Keratinocyte (primary cell): ENCODE results near the gene CDT1. TPM values are rescaled to one million over a fixed set of nuclear protein-coding genes. Genes with fewer than 3 reads are reported as not detected.

Experiments used
- DNase-seq: peaks from one replicate; pipeline ENCODE4 v3.0.0-alpha.2; 2011; ENCODE audit warnings: low read depth, missing footprints, low spot score
- FAIRE-seq: peaks from 2 replicates; lab custom pipeline; 2011; peaks lifted over from hg19 to GRCh38; lab: Jason Lieb, UNC
- H2AFZ ChIP-seq: 2 replicates; pipeline ENCODE4 v1.6.0; 2012; ENCODE audit warnings: low read length, control low read depth, inconsistent platforms; ENCODE audit not compliant: control insufficient read depth
- H3K27ac ChIP-seq: 2 replicates; pipeline ENCODE4 v1.5.1; 2011; ENCODE audit warnings: low read length; ENCODE audit not compliant: control insufficient read depth, insufficient read depth
- H3K27me3 ChIP-seq: 3 replicates; pipeline ENCODE4 v1.6.0; 2011; ENCODE audit warnings: low read length; ENCODE audit not compliant: control insufficient read depth, insufficient read depth; ENCODE audit errors: extremely low read depth
- H3K36me3 ChIP-seq, 2 experiments: 2 replicates in 1 of 2; 3 replicates in 1 of 2; pipeline ENCODE4 v1.5.1; 2011; ENCODE audit warnings: low read length in 2 of 2, mild to moderate bottlenecking in 1 of 2; ENCODE audit not compliant: control insufficient read depth in 2 of 2, insufficient read depth in 2 of 2; ENCODE audit errors: extremely low read depth in 1 of 2
- H3K4me1 ChIP-seq: 3 replicates; pipeline ENCODE4 v1.5.1; 2011; ENCODE audit warnings: low read length; ENCODE audit not compliant: control insufficient read depth, insufficient read depth; ENCODE audit errors: extremely low read depth
- H3K4me2 ChIP-seq: 3 replicates; pipeline ENCODE4 v1.6.0; 2011; ENCODE audit warnings: low read depth, low read length; ENCODE audit not compliant: control insufficient read depth, insufficient read depth; ENCODE audit errors: extremely low read depth
- H3K4me3 ChIP-seq, 3 experiments: fragments of 200-600 bp in 1 of 3; sonication (generic) in 1 of 3; 2 replicates in 2 of 3; 3 replicates in 1 of 3; pipeline ENCODE4 v1.5.1; 2011 to 2016; ENCODE audit warnings: low read length in 3 of 3, mild to moderate bottlenecking in 3 of 3, control low read depth in 2 of 3, inconsistent platforms in 1 of 3, low read depth in 1 of 3, mixed read lengths in 1 of 3, mixed run types in 1 of 3, moderate library complexity in 1 of 3; ENCODE audit not compliant: control insufficient read depth in 2 of 3, insufficient read depth in 2 of 3; ENCODE audit errors: extremely low read depth in 1 of 3
- H3K79me2 ChIP-seq: 2 replicates; pipeline ENCODE4 v1.6.0; 2012; ENCODE audit warnings: low read length; ENCODE audit not compliant: control insufficient read depth, insufficient read depth
- H3K9ac ChIP-seq: 3 replicates; pipeline ENCODE4 v1.6.0; 2011; ENCODE audit warnings: low read length; ENCODE audit not compliant: control insufficient read depth, insufficient read depth; ENCODE audit errors: extremely low read depth
- H3K9me1 ChIP-seq: 3 replicates; pipeline ENCODE4 v1.6.0; 2011; ENCODE audit warnings: low read length; ENCODE audit not compliant: control insufficient read depth, insufficient read depth; ENCODE audit errors: extremely low read depth
- H3K9me3 ChIP-seq: 2 replicates; pipeline ENCODE4 v1.5.1; 2012; ENCODE audit warnings: low read depth, low read length; ENCODE audit not compliant: control insufficient read depth
- H4K20me1 ChIP-seq: 3 replicates; pipeline ENCODE4 v1.6.0; 2011; ENCODE audit warnings: low read length; ENCODE audit not compliant: control insufficient read depth, insufficient read depth; ENCODE audit errors: extremely low read depth
- EZH2 ChIP-seq: IDR thresholded peaks from one replicate; pipeline ENCODE4 v1.6.1; 2012; ENCODE audit warnings: inconsistent platforms, mild to moderate bottlenecking, low read length, moderate library complexity
- dilution Hi-C: fragments of 300-500 bp; cut with MboI; formaldehyde crosslinking; loops from one replicate; pipeline ENCODE4 v1.7.0; 2020; ENCODE audit warnings: low sequenced_read_pairs; ENCODE audit not compliant: extremely low pct_ligation_motif_present
- polyA plus RNA-seq, 5 experiments: library from polyadenylated mRNA; depleted of rRNA in 3 of 5; stranded (reverse) in 3 of 5; stranded (forward) in 1 of 5; unstranded in 1 of 5; fragments of >200 nt; gene quantifications; 1 replicate in 1 of 5; 2 replicates in 3 of 5; 3 replicates in 1 of 5; pipeline versions ENCODE4 v1.2.1 to v1.2.3, GENCODE V29; 2011 to 2012; ENCODE audit warnings: missing spikeins in 2 of 5, low read depth in 1 of 5, low replicate concordance in 1 of 5
- TF ChIP-seq, protein P1 (sequence below), 3 experiments: IDR thresholded peaks in 1 of 3; conservative IDR thresholded peaks in 1 of 3; optimal IDR thresholded peaks in 1 of 3; 2 replicates in 2 of 3; 3 replicates in 1 of 3; pipeline versions ENCODE3 to v1.5.1; 2011; ENCODE audit warnings: low read length in 3 of 3, mild to moderate bottlenecking in 3 of 3, moderate library complexity in 2 of 3, control low read depth in 1 of 3, inconsistent platforms in 1 of 3; ENCODE audit not compliant: insufficient read depth in 2 of 3; ENCODE audit errors: extremely low read depth in 1 of 3

Gene CDT1
- polyA plus RNA-seq, 1 donor (not counting 4 experiments of a cell fraction or from before 2014, with no cell fraction given) = 2.0 TPM

DNA sequence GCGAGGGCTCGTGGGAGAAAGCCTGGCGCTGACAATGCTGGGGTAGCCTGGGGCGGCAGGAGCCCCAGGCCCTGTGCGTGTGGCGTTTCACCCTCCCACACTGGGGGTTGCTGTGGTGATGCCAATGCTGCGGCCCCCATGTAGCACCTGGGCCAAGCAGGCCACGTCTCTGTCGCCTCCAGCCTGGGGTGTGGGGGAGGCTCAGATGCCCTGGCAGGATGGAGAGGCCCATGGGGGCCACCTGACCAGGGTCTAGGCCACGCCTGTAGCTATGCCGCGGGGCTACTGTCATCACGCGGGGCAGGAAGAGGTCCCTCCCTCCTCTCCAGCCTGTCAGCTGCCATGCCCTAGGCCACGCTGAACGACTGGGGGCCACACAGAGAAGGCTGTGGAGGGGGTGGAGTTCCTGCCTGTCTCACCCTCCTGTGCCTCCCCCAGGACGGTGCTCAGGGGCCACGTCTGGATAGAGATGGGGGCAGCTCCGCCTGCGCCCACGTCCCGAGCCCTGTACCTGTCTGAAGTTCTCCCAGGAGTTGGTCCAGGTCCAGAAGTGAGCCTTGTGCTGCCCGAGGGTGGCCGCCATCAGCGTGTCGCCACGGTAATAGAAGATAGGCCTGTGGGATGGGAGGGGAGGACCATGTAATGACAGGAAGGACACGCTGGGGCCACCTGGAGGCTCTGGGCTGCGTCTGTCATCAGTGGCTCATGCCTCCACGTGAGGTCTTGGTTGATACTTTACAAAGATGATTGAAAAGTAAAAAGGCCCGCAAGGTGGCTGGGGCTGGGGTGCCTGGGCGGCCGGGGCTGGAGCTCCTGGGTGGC, 20.9 kb downstream of the CDT1 start:
- Histone ChIP-seq H3K9ac (no peak overlapping the region), H4K20me1 (no peaks in the 10 kb centered on the region), H3K4me3 (no peak overlapping the region), H3K4me2 (no peak overlapping the region), H3K9me1 (no peaks in the 10 kb centered on the region), H3K9me3 (no peaks in the 10 kb centered on the region), H3K27ac (no peak overlapping the region), H3K36me3 (peaks cover 0 to 9% of the 10 kb centered on the region in 2 experiments), H3K27me3 (no peaks in the 10 kb centered on the region), H3K79me2 (no peaks in the 10 kb centered on the region), H2AFZ (no peak overlapping the region), H3K4me1 (peaks cover 3% of the 10 kb centered on the region)
- dilution Hi-C loops = no loop called here
- no peak for FAIRE-seq
- no peak for DNase-seq
- no peak for TF ChIP-seq EZH2
- TF ChIP-seq, protein P1, sequence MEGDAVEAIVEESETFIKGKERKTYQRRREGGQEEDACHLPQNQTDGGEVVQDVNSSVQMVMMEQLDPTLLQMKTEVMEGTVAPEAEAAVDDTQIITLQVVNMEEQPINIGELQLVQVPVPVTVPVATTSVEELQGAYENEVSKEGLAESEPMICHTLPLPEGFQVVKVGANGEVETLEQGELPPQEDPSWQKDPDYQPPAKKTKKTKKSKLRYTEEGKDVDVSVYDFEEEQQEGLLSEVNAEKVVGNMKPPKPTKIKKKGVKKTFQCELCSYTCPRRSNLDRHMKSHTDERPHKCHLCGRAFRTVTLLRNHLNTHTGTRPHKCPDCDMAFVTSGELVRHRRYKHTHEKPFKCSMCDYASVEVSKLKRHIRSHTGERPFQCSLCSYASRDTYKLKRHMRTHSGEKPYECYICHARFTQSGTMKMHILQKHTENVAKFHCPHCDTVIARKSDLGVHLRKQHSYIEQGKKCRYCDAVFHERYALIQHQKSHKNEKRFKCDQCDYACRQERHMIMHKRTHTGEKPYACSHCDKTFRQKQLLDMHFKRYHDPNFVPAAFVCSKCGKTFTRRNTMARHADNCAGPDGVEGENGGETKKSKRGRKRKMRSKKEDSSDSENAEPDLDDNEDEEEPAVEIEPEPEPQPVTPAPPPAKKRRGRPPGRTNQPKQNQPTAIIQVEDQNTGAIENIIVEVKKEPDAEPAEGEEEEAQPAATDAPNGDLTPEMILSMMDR (optimal IDR thresholded peaks at IDR 0.05 in 1 of 3, IDR thresholded peaks at IDR 0.05 in 1 of 3, conservative IDR thresholded peaks at IDR 0.05 in 1 of 3; ENCODE audit: extremely low read depth in 1 of 3, insufficient read depth in 2 of 3, low read length in 3 of 3) = no peak

DNA sequence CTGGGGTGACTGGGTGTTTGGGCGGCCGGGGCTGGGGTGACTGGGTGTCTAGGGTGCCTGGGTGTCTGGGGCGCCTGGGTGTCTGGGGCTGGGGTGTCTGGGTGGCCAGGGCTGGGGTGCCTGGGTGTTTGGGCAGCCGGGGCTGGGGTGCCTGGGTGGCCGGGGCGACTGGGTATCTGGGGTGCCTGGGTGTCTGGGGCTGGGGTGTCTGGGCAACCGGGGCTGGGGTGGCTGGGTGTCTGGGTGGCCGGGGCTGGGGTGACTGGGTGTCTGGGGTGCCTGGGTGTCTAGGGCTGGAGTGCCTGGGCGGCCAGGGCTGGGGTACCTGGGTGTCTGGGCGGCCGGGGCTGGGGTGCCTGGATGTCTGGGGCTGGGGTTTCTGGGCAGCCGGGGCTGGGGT, 21.6 kb downstream of the CDT1 start:
- Histone ChIP-seq H4K20me1 (no peaks in the 10 kb centered on the region), H3K9me3 (no peaks in the 10 kb centered on the region), H3K4me3 (no peak overlapping the region), H3K9me1 (no peaks in the 10 kb centered on the region), H2AFZ (no peak overlapping the region), H3K27me3 (no peaks in the 10 kb centered on the region), H3K36me3 (peaks cover 0 to 9% of the 10 kb centered on the region in 2 experiments), H3K9ac (no peak overlapping the region), H3K4me1 (peaks cover 3% of the 10 kb centered on the region), H3K79me2 (no peaks in the 10 kb centered on the region), H3K4me2 (no peak overlapping the region), H3K27ac (no peak overlapping the region)
- no peak for DNase-seq
- FAIRE-seq = no peak
- dilution Hi-C loops = no loop called here
- TF ChIP-seq, protein P1 (optimal IDR thresholded peaks at IDR 0.05 in 1 of 3, IDR thresholded peaks at IDR 0.05 in 1 of 3, conservative IDR thresholded peaks at IDR 0.05 in 1 of 3; ENCODE audit: extremely low read depth in 1 of 3, insufficient read depth in 2 of 3, low read length in 3 of 3) = no peak
- TF ChIP-seq EZH2 = no peak
